Stimulated activated CD4-positive, alpha-beta T cell treated with anti-CD3 and anti-CD28 coated beads, Interleukin-4, amount 100 ng/mL, for 48 hours (primary cell): ENCODE data around the gene IFITM1.
"Not testable (repeated sequence)": the region's sequence is repeated elsewhere in the genome, so short reads cannot be mapped to it uniquely, and the experiment has no call there.

Experiments used
- DNase-seq, 2 donors: peaks; one replicate each; pipeline ENCODE4 v3.0.0-alpha.2; 2020; ENCODE audit warnings: low read depth in 2 of 2

IFITM1 gene

GRCh38 chr11:308740-309665, 4.8 kb upstream of the IFITM1 start:
- DNase-seq, result not testable (repeated sequence)

GRCh38 chr11:309979-310572, 3.8 kb upstream of the IFITM1 start:
- DNase-seq, result not testable (repeated sequence)

- DNase-seq, result not testable (repeated sequence)
These were observed 2.7 kb upstream of the IFITM1 start for GRCh38 chr11:311013-311748.

- no peak for DNase-seq
These were observed 1.6 kb upstream of the IFITM1 start for GRCh38 chr11:312092-312816.

GRCh38 chr11:313304-313786, 495 bp upstream of the IFITM1 start:
- DNase-seq, result no peak

GRCh38 chr11:314554-314875, 675 bp downstream of the IFITM1 start:
- DNase-seq, result not testable (repeated sequence)

GRCh38 chr11:315051-315481, 1.2 kb downstream of the IFITM1 start:
- DNase-seq, result no peak

GRCh38 chr11:315516-315994, 1.7 kb downstream of the IFITM1 start:
- DNase-seq, result no peak

- DNase-seq, result no peak
These were observed 2.3 kb downstream of the IFITM1 start for GRCh38 chr11:316031-316701.

GRCh38 chr11:316891-317301, 3.1 kb downstream of the IFITM1 start:
- no peak for DNase-seq

GRCh38 chr11:317668-318404, 4.0 kb downstream of the IFITM1 start:
- not testable (repeated sequence) for DNase-seq

- DNase-seq, result not testable (repeated sequence)
These were observed 4.7 kb downstream of the IFITM1 start for GRCh38 chr11:318405-319120.

GRCh38 chr11:319121-319887, 5.5 kb downstream of the IFITM1 start:
- not testable (repeated sequence) for DNase-seq

- DNase-seq, result not testable (repeated sequence)
These were observed 6.0 kb downstream of the IFITM1 start for GRCh38 chr11:319888-320273.

- no peak for DNase-seq
These were observed 10.3 kb downstream of the IFITM1 start for GRCh38 chr11:324156-324555.

GRCh38 chr11:324593-325517, 11.0 kb downstream of the IFITM1 start:
- not testable (repeated sequence) for DNase-seq

- no peak for DNase-seq
These were observed 12.2 kb downstream of the IFITM1 start for GRCh38 chr11:325796-326591.
